ENCODE measurements around the gene ZNF343. TPM values are rescaled to one million over a fixed set of nuclear protein-coding genes. Genes with fewer than 3 reads are reported as not detected.
A peak's percentile ranks its signal among the peaks of the same experiment; 100 is the strongest.

The ZNF343 gene
- total and polyA plus RNA-seq, 2 donors (not counting 1 experiment from before 2014, with no cell fraction given) = 11.6 to 23.4 TPM

DNA sequence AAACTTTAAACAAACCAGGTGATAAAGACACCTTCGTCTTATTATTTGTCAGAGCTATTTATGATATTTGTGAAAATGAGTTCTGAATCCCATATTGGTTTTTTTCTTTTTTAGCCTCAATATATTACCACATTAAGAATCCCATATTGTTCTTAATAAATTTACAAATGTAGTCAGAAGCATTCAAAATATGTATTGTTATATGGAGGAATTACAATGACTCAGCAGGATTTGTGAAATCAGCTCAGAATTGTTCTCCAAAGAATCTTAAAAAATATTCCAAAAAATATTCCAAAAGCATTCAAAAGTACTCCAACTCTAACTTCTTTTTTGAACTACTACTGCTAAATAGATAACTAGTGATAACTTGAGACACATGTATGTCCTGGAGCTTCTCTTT lies 6.5 kb upstream of the ZNF343 start:
- Histone ChIP-seq H3K4me1 (ENCODE audit: control insufficient read depth in 2 of 2, insufficient read depth in 2 of 2, low read length in 2 of 2) (no peaks in the 10 kb centered on the region), H3K79me2 (ENCODE audit: control insufficient read depth, insufficient read depth, low read length) (no peaks in the 10 kb centered on the region), H3K4me2 (replicated peaks; ENCODE audit: low read depth, low read length, poor library complexity, severe bottlenecking) (no peak overlapping the region), H3K27me3 (replicated peaks in 1 of 4; ENCODE audit: control extremely low read depth in 1 of 4, control insufficient read depth in 3 of 4, insufficient read depth in 4 of 4, low read length in 3 of 4) (peaks cover 0 to 6% (median 3%) of the 10 kb centered on the region in 4 experiments), H2AFZ (ENCODE audit: insufficient read depth, low read depth, low read length, poor library complexity, severe bottlenecking) (no peak overlapping the region), H3K9me3 (ENCODE audit: control extremely low read depth in 1 of 3, control insufficient read depth in 2 of 3, insufficient read depth in 1 of 3, low read length in 2 of 3) (no peaks in the 10 kb centered on the region), H3K4me3 (ENCODE audit: control extremely low read depth in 1 of 5, extremely low read depth in 1 of 5, insufficient read depth in 1 of 5, low read depth in 2 of 5, low read length in 4 of 5) (no peak overlapping the region), H3K27ac (ENCODE audit: low read length in 2 of 2) (no peak overlapping the region), H4K20me1 (ENCODE audit: control insufficient read depth, insufficient read depth, low read length, poor library complexity, severe bottlenecking) (no peaks in the 10 kb centered on the region), H3K36me3 (replicated peaks in 1 of 2; ENCODE audit: control extremely low read depth in 1 of 2, control insufficient read depth in 1 of 2, extremely low read depth in 1 of 2, insufficient read depth in 2 of 2, low read length in 1 of 2) (no peaks in the 10 kb centered on the region), H3K9ac (ENCODE audit: low read length) (no peak overlapping the region)
- no peaks in the 10 kb centered on the region for H3K4me1 Mint-ChIP-seq
- POLR2A ChIA-PET = no interaction called here
- no peak overlapping the region for H3K27ac Mint-ChIP-seq
- no CpG with 5 or more reads among the region's 1 CpG for WGBS (ENCODE audit: insufficient coverage)
- no peaks in the 10 kb centered on the region for H3K9me3 Mint-ChIP-seq (ENCODE audit: insufficient read depth)
- intact Hi-C loops (cut with micrococcal nuclease) = no loop called here
- no peak for ATAC-seq (ENCODE audit: low read depth)
- no peak overlapping the region for H3K4me3 Mint-ChIP-seq
- DNase-seq = no peak
- H3K27me3 Mint-ChIP-seq = peaks cover 28% of the 10 kb centered on the region
- TF ChIP-seq, protein P1, sequence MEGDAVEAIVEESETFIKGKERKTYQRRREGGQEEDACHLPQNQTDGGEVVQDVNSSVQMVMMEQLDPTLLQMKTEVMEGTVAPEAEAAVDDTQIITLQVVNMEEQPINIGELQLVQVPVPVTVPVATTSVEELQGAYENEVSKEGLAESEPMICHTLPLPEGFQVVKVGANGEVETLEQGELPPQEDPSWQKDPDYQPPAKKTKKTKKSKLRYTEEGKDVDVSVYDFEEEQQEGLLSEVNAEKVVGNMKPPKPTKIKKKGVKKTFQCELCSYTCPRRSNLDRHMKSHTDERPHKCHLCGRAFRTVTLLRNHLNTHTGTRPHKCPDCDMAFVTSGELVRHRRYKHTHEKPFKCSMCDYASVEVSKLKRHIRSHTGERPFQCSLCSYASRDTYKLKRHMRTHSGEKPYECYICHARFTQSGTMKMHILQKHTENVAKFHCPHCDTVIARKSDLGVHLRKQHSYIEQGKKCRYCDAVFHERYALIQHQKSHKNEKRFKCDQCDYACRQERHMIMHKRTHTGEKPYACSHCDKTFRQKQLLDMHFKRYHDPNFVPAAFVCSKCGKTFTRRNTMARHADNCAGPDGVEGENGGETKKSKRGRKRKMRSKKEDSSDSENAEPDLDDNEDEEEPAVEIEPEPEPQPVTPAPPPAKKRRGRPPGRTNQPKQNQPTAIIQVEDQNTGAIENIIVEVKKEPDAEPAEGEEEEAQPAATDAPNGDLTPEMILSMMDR (IDR thresholded peaks at IDR 0.05) = no peak
- TF ChIP-seq EZH2 (IDR thresholded peaks at IDR 0.05; ENCODE audit: borderline replicate concordance, insufficient read depth, low read depth, low read length, poor library complexity, severe bottlenecking) = no peak
- CTCF ChIA-PET = interaction anchor here (0.7 to 5.1 kb wide), 2 partner anchors 8 to 63 kb away, joined by 3 to 35 read pairs; no protein-coding TSS in a partner anchor

DNA sequence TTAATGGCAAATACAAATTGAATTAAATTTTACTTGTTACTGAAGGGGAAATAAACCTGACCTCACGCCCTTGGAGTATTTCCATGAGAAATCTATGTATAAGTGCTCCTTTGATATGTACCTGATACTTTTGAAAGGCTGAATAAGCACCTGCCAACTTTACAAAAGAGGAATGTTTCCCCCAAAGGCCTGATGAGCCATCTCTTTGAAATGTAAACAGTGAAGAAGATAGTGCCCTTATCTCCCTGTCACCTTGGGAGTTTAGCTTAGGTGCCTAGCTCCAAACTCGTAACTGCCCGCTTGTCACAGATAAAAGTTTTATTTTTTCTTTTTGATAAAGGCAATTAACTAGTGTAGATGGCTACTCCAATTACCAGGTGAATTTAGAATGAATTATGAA lies 1.1 kb upstream of the ZNF343 start:
- Histone ChIP-seq H3K9me3 (ENCODE audit: control extremely low read depth in 1 of 3, control insufficient read depth in 2 of 3, insufficient read depth in 1 of 3, low read length in 2 of 3) (no peaks in the 10 kb centered on the region), H3K4me2 (replicated peaks; ENCODE audit: low read depth, low read length, poor library complexity, severe bottlenecking) (peak overlapping the region; percentile 78), H2AFZ (ENCODE audit: insufficient read depth, low read depth, low read length, poor library complexity, severe bottlenecking) (peak overlapping the region; percentile 99), H3K9ac (ENCODE audit: low read length) (no peak overlapping the region), H3K27ac (ENCODE audit: low read length in 2 of 2) (no peak overlapping the region), H3K36me3 (replicated peaks in 1 of 2; ENCODE audit: control extremely low read depth in 1 of 2, control insufficient read depth in 1 of 2, extremely low read depth in 1 of 2, insufficient read depth in 2 of 2, low read length in 1 of 2) (no peaks in the 10 kb centered on the region), H3K4me3 (ENCODE audit: control extremely low read depth in 1 of 5, extremely low read depth in 1 of 5, insufficient read depth in 1 of 5, low read depth in 2 of 5, low read length in 4 of 5) (no peak overlapping the region), H4K20me1 (ENCODE audit: control insufficient read depth, insufficient read depth, low read length, poor library complexity, severe bottlenecking) (no peaks in the 10 kb centered on the region), H3K79me2 (ENCODE audit: control insufficient read depth, insufficient read depth, low read length) (peaks cover 25% of the 10 kb centered on the region), H3K4me1 (ENCODE audit: control insufficient read depth in 2 of 2, insufficient read depth in 2 of 2, low read length in 2 of 2) (peaks cover 8 to 16% of the 10 kb centered on the region in 2 donors), H3K27me3 (replicated peaks in 1 of 4; ENCODE audit: control extremely low read depth in 1 of 4, control insufficient read depth in 3 of 4, insufficient read depth in 4 of 4, low read length in 3 of 4) (peaks cover 0 to 6% (median 3%) of the 10 kb centered on the region in 4 experiments)
- intact Hi-C loops (cut with micrococcal nuclease) = loop anchor here (1.0 to 2.0 kb wide), 3 partner anchors 39 to 209 kb away; partner anchors contain the start of genes NOP56 and SNRPB
- TF ChIP-seq, protein P1 (IDR thresholded peaks at IDR 0.05) = no peak
- no peak for TF ChIP-seq EZH2 (IDR thresholded peaks at IDR 0.05; ENCODE audit: borderline replicate concordance, insufficient read depth, low read depth, low read length, poor library complexity, severe bottlenecking)
- POLR2A ChIA-PET = interaction anchor here (1.6 kb wide), 1 partner anchor 143 kb away, joined by 7 read pairs; the partner anchor contains the start of gene NOP56
- CTCF ChIA-PET = interaction anchor here (0.9 to 3.9 kb wide), 2 partner anchors 13 to 302 kb away, joined by 4 to 48 read pairs; no protein-coding TSS in a partner anchor
- no CpG with 5 or more reads among the region's 3 CpGs for WGBS (ENCODE audit: insufficient coverage)
- peak overlapping the region; percentile 44 for H3K4me3 Mint-ChIP-seq
- H3K4me1 Mint-ChIP-seq = peaks cover 18% of the 10 kb centered on the region
- ATAC-seq (ENCODE audit: low read depth) = no peak
- H3K27ac Mint-ChIP-seq = no peak overlapping the region
- H3K27me3 Mint-ChIP-seq = peaks cover 28% of the 10 kb centered on the region
- no peaks in the 10 kb centered on the region for H3K9me3 Mint-ChIP-seq (ENCODE audit: insufficient read depth)
- DNase-seq = no peak
